ENCODE data around the gene DNLZ.
A peak's percentile ranks its signal among the peaks of the same experiment; 100 is the strongest.

Gene DNLZ

DNA sequence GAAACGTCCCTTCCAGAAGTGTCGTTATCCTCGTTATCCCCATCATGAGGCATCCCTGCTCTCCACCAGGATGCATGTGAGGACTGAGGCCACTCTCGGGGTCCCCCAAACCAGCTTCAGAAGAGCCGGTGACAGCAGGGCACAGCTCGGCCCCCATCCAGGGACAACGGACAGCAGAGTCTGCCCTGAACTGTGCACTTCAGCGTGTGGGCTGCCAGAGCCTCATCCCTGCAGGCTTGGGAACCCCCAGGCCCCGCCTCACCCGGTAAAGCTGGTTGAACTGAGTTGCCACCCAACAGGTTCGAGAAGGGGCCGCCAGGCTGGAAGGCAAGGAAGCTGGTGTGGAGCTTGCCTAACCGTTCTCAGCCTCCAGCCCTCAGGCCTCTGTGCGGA is 10.6 kb upstream of the DNLZ start:
- no peak overlapping the region for H3K4me3 ChIP-seq
- H3K27ac ChIP-seq = no peak overlapping the region
- DNase-seq (ENCODE audit: low spot score) = no peak
- TF ChIP-seq, protein P1, sequence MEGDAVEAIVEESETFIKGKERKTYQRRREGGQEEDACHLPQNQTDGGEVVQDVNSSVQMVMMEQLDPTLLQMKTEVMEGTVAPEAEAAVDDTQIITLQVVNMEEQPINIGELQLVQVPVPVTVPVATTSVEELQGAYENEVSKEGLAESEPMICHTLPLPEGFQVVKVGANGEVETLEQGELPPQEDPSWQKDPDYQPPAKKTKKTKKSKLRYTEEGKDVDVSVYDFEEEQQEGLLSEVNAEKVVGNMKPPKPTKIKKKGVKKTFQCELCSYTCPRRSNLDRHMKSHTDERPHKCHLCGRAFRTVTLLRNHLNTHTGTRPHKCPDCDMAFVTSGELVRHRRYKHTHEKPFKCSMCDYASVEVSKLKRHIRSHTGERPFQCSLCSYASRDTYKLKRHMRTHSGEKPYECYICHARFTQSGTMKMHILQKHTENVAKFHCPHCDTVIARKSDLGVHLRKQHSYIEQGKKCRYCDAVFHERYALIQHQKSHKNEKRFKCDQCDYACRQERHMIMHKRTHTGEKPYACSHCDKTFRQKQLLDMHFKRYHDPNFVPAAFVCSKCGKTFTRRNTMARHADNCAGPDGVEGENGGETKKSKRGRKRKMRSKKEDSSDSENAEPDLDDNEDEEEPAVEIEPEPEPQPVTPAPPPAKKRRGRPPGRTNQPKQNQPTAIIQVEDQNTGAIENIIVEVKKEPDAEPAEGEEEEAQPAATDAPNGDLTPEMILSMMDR (IDR thresholded peaks at IDR 0.05) = no peak

DNA sequence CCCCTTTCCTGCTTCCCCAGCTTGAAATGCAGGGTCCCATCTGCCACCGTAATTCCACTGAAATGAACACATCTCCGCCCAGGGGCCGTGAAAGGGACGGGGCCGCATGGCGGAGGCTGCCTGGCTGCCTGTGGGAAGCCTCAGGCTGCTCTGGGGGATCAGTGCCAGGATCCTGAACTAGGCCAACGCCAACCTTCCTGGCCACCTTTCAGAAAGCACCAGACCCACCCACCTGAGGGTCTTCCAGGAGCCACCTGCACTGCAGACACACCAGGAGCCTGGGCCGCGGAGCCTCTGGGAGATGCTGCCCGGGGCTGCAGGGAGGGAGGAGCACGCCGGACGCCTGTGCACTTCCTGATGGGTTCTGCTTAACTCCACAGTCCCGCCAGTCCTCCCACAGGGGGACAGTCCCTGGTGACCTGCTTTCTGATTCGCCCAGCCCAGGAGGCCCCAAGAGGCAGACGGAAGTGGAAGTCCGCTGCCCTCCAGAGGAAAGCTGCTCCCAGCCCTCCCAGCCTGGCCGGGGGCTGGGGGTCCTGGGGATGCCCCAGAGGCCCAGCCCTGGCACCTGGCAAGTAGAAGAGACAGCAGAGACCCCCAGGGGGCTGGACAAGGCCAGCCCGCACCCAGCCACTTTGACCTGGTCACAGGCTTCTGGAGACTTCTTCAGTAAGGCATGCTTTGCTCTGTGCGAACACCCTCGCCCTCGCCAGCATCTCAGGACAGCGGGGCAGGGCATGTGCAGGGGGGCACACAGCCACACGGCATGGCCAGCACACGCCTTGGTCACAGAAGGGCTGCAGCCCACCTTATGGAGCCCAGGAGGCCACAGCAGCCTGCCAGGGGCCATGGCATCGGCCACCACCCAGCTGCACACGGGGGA is 10.0 kb upstream of the DNLZ start, which contains the start of gene CARD9:
Gene CARD9, minus strand, starts transcription at position 370 of the 883 bp plus-strand sequence. CDS start 1,591 bp downstream, outside the sequence.
- peak within 1 kb of the TSS in 1 of 2 donors; percentile 41 for H3K27ac ChIP-seq
- peak within 1 kb of the TSS; percentile 61 for H3K4me3 ChIP-seq

DNA sequence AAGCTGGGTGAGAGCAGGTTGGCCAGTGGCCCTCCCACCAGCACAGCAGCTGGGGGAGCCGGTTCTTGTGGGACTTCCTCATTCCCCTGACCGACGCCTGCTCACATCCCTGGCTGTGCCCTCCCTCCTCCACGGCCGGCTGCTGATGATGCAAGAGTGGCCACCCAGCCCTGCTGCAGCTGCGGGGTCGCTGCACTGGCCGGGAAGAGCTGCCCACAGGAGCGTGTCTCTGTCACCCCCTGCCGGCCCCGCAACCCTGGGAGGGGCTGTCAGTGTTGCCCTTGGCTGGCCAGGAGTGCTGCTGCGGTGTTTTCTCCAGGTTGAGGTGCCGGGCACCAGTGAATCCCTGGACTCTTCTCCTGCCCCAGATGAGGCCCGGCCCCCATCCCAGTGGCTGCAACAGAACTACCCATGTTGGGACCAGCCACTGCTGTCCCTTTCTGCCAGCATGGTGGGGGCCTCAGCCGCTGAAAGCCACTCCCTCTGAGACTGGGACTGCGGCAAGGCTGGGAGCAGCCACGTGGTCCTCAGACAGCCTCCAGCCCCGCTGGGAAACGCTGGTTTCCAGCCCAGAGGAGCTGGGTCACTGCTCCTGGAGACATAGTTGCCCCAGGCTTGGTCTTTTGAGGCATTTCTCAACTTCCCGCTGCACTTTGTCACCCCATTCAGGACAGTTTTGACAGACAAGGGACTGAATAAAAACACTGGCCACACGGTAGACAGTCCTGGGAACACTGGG is 9.2 kb upstream of the DNLZ start:
- H3K4me3 ChIP-seq = peak overlapping the region; percentile 61
- no peak for DNase-seq (ENCODE audit: low spot score)

More for the DNA sequence above, 10.0 kb upstream of the DNLZ start, which contains the start of gene CARD9:
- no peak for DNase-seq (ENCODE audit: low spot score)
- TF ChIP-seq, protein P1 (IDR thresholded peaks at IDR 0.05) = no peak

DNA sequence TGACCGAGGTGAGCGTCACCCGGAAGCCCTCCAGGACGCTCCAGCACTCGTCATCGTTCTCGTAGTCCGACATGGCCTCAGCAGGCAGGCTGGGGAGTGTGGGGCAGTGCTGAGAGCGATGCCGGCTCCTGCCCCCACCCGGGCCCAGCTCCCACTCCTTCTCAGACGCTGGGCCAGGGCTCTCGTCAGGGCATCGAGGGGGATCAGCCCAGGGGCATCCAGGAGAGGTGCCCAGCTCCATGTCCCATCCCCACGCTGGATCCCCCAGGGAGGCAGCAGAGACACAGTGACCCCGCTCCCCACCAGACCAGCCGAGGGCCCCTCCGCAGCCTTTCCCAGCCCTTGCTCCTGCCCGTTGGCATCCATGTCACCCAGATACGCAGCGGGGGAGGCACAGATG is 8.5 kb upstream of the DNLZ start:
- TF ChIP-seq, protein P1 (IDR thresholded peaks at IDR 0.05) = no peak
- DNase-seq (ENCODE audit: low spot score) = no peak
- peak overlapping the region; percentile 61 for H3K4me3 ChIP-seq
- peak overlapping the region in 1 of 2 donors; percentile 41 for H3K27ac ChIP-seq

More for the DNA sequence above, 9.2 kb upstream of the DNLZ start:
- TF ChIP-seq, protein P1 (IDR thresholded peaks at IDR 0.05) = no peak
- peak overlapping the region in 1 of 2 donors; percentile 41 for H3K27ac ChIP-seq

DNA sequence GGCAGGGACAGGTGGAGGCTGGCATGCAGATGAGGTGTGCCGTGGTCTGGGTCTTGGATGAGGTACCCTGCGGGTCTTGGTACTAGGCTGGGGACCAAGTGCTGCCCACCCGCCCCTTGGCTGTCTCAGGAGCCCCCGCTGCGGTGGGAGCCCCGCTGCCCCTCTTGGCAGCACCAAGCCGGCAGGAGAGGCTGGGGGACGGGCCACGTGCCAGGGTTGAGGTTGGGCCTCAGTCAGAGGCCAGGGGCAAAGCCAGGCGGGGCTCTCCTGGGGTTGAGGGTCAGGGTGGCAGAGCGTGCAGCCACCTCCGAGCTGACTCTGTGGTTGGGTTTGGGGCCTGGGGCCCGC is 8.0 kb upstream of the DNLZ start:
- Histone ChIP-seq H3K27ac (no peak overlapping the region), H3K4me3 (no peak overlapping the region)
- TF ChIP-seq, protein P1 (IDR thresholded peaks at IDR 0.05) = no peak
- no peak for DNase-seq (ENCODE audit: low spot score)

DNA sequence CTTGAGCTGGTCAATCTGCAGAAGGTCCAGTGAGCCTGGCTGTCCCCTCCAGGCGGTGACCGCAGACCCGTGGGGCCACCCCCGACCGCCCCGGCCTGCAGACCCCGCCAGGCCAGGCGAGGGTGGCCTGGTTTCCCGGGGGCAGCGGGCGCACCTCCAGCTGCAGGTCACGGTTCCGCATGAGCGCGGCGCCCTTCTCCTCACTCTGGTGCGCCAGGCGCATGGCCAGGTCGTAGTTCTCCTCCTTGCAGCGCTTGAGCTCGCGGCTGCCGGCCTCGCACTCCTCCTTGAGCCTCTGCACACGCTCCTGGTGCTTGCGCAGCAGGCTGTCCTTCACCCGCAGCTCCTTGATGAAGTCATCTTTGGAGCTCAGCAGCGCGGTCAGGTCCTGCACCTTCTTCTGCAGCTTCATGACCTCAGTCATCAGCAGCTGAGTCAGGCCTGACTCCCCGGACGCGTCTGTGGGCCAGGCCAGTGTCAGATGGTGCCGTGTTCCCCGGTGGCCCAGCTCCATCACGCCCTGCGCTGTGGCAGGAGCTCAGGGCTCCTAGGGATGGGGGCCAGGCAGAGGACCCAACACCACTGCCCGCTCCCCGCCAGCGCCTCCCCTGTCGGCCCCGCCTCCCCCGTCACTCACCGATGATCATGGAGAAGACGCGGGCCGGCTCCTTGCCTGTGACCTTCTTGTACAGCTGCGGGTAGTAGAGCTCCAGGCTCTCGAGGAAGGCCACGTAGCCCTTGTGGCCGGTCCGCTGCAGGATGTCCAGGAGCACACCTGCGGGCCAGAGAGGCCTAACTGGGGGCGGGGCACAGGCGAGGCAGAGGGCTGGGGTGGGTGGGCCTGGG is 7.4 kb upstream of the DNLZ start:
- Histone ChIP-seq H3K27ac (no peak overlapping the region), H3K4me3 (no peak overlapping the region)
- DNase-seq (ENCODE audit: low spot score) = no peak
- TF ChIP-seq, protein P1 (IDR thresholded peaks at IDR 0.05) = no peak

Measured in coronary artery (tissue), 2 donors.